Endometrium (tissue), 2 donors: ENCODE measurements around the gene SSTR5.

ENCODE experiments used
- FAIRE-seq: peaks from 2 replicates; lab custom pipeline; 2012; peaks lifted over from hg19 to GRCh38; lab: Jason Lieb, UNC
- donor health status: control.
- donor health status: control.

SSTR5 gene

GRCh38 chr16:1125471-1125870 lies 52.9 kb downstream of the SSTR5 start:
- FAIRE-seq, result no peak

- no peak for FAIRE-seq
Observed at GRCh38 chr16:1126044-1126443, 53.5 kb downstream of the SSTR5 start.

GRCh38 chr16:1126586-1126985 lies 54.0 kb downstream of the SSTR5 start:
- FAIRE-seq, result no peak

GRCh38 chr16:1127101-1127500 lies 54.6 kb downstream of the SSTR5 start:
- no peak for FAIRE-seq

GRCh38 chr16:1127971-1128715 lies 55.6 kb downstream of the SSTR5 start:
- no peak for FAIRE-seq

GRCh38 chr16:1129106-1129960 lies 56.8 kb downstream of the SSTR5 start:
- no peak for FAIRE-seq

- FAIRE-seq, result no peak
Observed at GRCh38 chr16:1130382-1130781, 57.8 kb downstream of the SSTR5 start.
